Astrocyte (in vitro differentiated cells and primary cell): ENCODE results near the gene RPLP2. TPM values are rescaled to one million over a fixed set of nuclear protein-coding genes. Genes with fewer than 3 reads are reported as not detected.

Experiments
- DNase-seq: peaks from one replicate; pipeline ENCODE4 v3.0.0-alpha.2; 2010; ENCODE audit warnings: low read depth
- FAIRE-seq: peaks from 2 replicates; lab custom pipeline; 2011; peaks lifted over from hg19 to GRCh38; lab: Jason Lieb, UNC
- H2AFZ ChIP-seq: 2 replicates; pipeline ENCODE4 v1.6.0; 2012; ENCODE audit warnings: low read depth, low read length, inconsistent platforms
- H3K27ac ChIP-seq: 2 replicates; pipeline ENCODE4 v1.5.1; 2011; ENCODE audit warnings: low read depth, low read length, inconsistent platforms
- H3K27me3 ChIP-seq: 2 replicates; pipeline ENCODE4 v1.6.0; 2011; ENCODE audit warnings: low read length, inconsistent platforms; ENCODE audit not compliant: insufficient read depth
- H3K36me3 ChIP-seq: 2 replicates; pipeline ENCODE4 v1.5.1; 2011; ENCODE audit warnings: low read length, inconsistent platforms; ENCODE audit not compliant: insufficient read depth
- H3K4me1 ChIP-seq: 2 replicates; pipeline ENCODE4 v1.5.1; 2011; ENCODE audit warnings: low read length, inconsistent platforms; ENCODE audit not compliant: insufficient read depth
- H3K4me2 ChIP-seq: 2 replicates; pipeline ENCODE4 v1.6.0; 2012; ENCODE audit warnings: low read length, inconsistent platforms
- H3K4me3 ChIP-seq: 2 replicates; pipeline ENCODE4 v1.5.1; 2011; ENCODE audit warnings: low read depth, mild to moderate bottlenecking, low read length, inconsistent platforms; ENCODE audit not compliant: insufficient read depth
- H3K79me2 ChIP-seq: 2 replicates; pipeline ENCODE4 v1.6.0; 2012; ENCODE audit warnings: mild to moderate bottlenecking, low read length, inconsistent platforms; ENCODE audit not compliant: insufficient read depth
- H3K9ac ChIP-seq: 2 replicates; pipeline ENCODE4 v1.6.0; 2012; ENCODE audit warnings: mild to moderate bottlenecking, low read length, inconsistent platforms
- H3K9me3 ChIP-seq: 2 replicates; pipeline ENCODE4 v1.5.1; 2012; ENCODE audit warnings: low read depth, mild to moderate bottlenecking, low read length, inconsistent platforms; ENCODE audit not compliant: insufficient read depth
- H4K20me1 ChIP-seq: 2 replicates; pipeline ENCODE4 v1.6.0; 2012; ENCODE audit warnings: low read length, inconsistent platforms; ENCODE audit not compliant: insufficient read depth
- H3K27ac Mint-ChIP-seq: one replicate; pipeline ENCODE4 v1.8.0; 2021; ENCODE audit warnings: mild to moderate bottlenecking, mixed read lengths; ENCODE audit not compliant: unreplicated experiment
- H3K27me3 Mint-ChIP-seq: one replicate; pipeline ENCODE4 v1.8.0; 2021; ENCODE audit warnings: low read depth, mixed read lengths; ENCODE audit not compliant: unreplicated experiment
- H3K36me3 Mint-ChIP-seq: one replicate; pipeline ENCODE4 v1.8.0; 2021; ENCODE audit warnings: low read depth, mixed read lengths; ENCODE audit not compliant: unreplicated experiment
- H3K4me1 Mint-ChIP-seq: one replicate; pipeline ENCODE4 v1.8.0; 2021; ENCODE audit warnings: low read depth, mixed read lengths; ENCODE audit not compliant: unreplicated experiment
- H3K4me3 Mint-ChIP-seq: one replicate; pipeline ENCODE4 v1.8.0; 2021; ENCODE audit warnings: mild to moderate bottlenecking, moderate library complexity, mixed read lengths; ENCODE audit not compliant: unreplicated experiment
- H3K9me3 Mint-ChIP-seq: one replicate; pipeline ENCODE4 v1.8.0; 2021; ENCODE audit warnings: mild to moderate bottlenecking, mixed read lengths; ENCODE audit not compliant: unreplicated experiment
- CTCF ChIP-seq: IDR thresholded peaks from 2 replicates; pipeline ENCODE4 v1.5.1; 2011; ENCODE audit warnings: low read depth, mild to moderate bottlenecking, inconsistent platforms, low read length, moderate library complexity; ENCODE audit not compliant: insufficient read depth
- EZH2 ChIP-seq: IDR thresholded peaks from 2 replicates; pipeline ENCODE4 v1.6.1; 2012; ENCODE audit warnings: mild to moderate bottlenecking, low read length, inconsistent platforms; ENCODE audit not compliant: insufficient read depth
- total RNA-seq: library from RNA; stranded (reverse); gene quantifications from 2 replicates; pipeline ENCODE4 v1.2.1, GENCODE V29; 2021

RPLP2 gene
- total RNA-seq, 1 donor from 2014 or later: 1,666 TPM

- Mint-ChIP-seq H3K4me1 (peaks cover 18% of the 10 kb centered on the region), H3K36me3 (peaks cover 15% of the 10 kb centered on the region), H3K27ac (peak overlapping the region; percentile 87), H3K9me3 (no peaks in the 10 kb centered on the region), H3K27me3 (no peaks in the 10 kb centered on the region), H3K4me3 (peak overlapping the region; percentile 96)
- Histone ChIP-seq H3K4me3 (peak overlapping the region; percentile 87), H3K27ac (no peak overlapping the region), H3K79me2 (peaks cover 57% of the 10 kb centered on the region), H4K20me1 (peaks cover 39% of the 10 kb centered on the region), H2AFZ (no peak overlapping the region), H3K36me3 (peaks cover 23% of the 10 kb centered on the region), H3K4me1 (peaks cover 17% of the 10 kb centered on the region), H3K27me3 (no peaks in the 10 kb centered on the region), H3K9ac (peak overlapping the region; percentile 94), H3K9me3 (no peaks in the 10 kb centered on the region), H3K4me2 (peak overlapping the region; percentile 92)
- TF ChIP-seq CTCF (no peak), EZH2 (no peak)
- FAIRE-seq: no peak
- no peak for DNase-seq
Measured at GRCh38 chr11:811446-812245, 1.9 kb downstream of the RPLP2 start.

GRCh38 chr11:812390-812789 lies 2.6 kb downstream of the RPLP2 start:
- DNase-seq: no peak

More at GRCh38 chr11:812390-812789, 2.6 kb downstream of the RPLP2 start:
- no peak for TF ChIP-seq CTCF
- no peak for TF ChIP-seq EZH2
- Mint-ChIP-seq H3K4me3 (peak overlapping the region; percentile 96), H3K27ac (no peak overlapping the region), H3K36me3 (peaks cover 15% of the 10 kb centered on the region), H3K4me1 (peaks cover 18% of the 10 kb centered on the region), H3K9me3 (no peaks in the 10 kb centered on the region), H3K27me3 (no peaks in the 10 kb centered on the region)
- H4K20me1 ChIP-seq: peaks cover 39% of the 10 kb centered on the region
- no peak overlapping the region for H3K4me2 ChIP-seq
- H3K36me3 ChIP-seq: peaks cover 23% of the 10 kb centered on the region
- peaks cover 57% of the 10 kb centered on the region for H3K79me2 ChIP-seq
- peaks cover 17% of the 10 kb centered on the region for H3K4me1 ChIP-seq
- no peak for FAIRE-seq
- no peak overlapping the region for H3K9ac ChIP-seq
- H3K9me3 ChIP-seq: no peaks in the 10 kb centered on the region
- no peak overlapping the region for H3K27ac ChIP-seq
- no peaks in the 10 kb centered on the region for H3K27me3 ChIP-seq
- no peak overlapping the region for H2AFZ ChIP-seq
- H3K4me3 ChIP-seq: no peak overlapping the region
